OCI-M1 (cell line): ENCODE data around the gene TAC4.

Source experiments
- DNase-seq: peaks from one replicate; lab custom pipeline; 2025; lab: John Stamatoyannopoulos, UW

The TAC4 gene

DNA sequence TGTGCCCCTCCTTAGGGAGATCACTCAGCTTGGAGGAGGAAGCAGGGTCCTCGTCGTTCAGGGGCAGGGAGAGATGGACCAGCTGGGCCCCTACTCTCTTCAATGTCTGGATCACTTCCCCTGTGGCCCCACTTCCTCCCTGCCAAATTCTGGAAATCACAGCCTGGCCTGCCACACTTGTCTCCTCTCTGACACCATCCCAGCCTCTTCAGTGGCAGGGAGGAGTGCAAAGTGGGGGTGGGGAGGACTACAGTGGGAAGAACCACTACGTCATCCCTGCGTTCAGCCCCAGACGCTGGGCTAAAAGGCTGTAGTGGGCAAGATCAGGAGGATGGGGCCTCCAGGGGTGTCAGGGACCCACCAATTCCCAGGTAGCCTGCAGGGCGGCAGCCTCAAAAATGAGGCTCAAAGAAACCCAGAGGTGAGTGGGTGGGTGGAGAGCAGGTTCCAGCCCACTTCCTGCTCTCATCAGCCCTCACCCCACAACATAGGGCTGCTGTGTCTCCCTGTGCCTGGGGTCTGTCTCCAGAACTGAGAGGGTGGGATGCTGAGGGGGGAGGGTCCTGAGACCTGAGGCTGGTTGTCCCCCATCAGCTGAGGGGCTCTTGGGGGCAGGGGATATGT, 25.0 kb upstream of the TAC4 start:
- no peak for DNase-seq

DNA sequence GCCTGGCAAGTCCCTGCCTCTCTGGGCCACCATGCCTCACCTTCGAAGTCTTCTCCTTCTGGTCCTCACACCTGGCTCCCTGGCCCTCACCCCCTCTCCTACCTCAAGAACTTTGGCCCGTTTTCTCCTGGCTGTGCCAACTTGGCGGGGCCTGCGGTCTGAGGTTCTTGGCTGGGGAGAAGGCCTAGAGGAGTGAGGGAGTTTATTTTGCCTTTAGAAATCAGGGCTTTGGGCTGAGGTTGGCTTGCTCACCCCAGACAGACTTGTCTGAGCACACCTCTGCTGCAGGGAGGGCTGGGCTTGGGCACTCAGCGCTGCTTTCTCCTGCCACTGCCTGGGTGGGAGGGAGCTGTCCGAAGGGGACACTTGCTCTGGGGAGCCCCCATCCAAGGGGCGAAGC, 23.3 kb upstream of the TAC4 start:
- DNase-seq, result no peak

DNA sequence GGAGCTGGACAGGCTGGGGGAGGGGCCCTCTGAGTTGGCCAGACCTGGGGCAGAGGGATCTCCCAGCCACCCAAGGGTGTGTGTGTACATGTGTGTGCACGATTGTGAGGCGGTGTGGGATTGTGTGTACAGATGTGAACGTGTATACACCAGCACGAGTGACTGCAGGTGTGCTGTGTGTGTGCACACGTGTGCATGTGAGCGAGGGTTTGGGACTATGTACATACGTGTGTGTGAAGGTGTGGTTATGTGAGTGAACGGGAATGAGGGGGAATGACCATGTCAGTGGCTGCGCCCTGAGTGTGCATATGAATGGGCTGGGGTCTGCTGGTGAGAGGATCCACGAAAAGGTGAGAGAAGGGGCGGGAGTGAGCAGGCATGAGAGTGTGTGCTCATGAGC, 22.4 kb upstream of the TAC4 start:
- no peak for DNase-seq

DNA sequence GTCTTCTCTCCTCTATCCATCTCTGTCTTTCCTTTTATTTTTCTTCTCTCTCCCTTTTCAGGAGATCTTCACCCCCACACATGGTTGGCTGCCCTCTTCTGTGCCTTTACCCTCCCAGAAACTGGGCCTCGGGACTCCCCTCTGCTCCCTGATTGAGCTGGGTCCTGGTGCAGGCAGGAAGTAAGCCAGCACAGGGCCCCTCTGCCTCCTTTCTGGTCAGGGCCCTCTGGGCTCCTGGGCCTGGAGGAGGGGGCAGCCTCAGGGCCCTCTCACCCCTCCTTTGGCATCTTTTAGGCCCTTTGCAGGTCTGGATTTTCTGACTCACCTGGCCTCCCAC, 21.1 kb upstream of the TAC4 start:
- DNase-seq, result no peak

DNA sequence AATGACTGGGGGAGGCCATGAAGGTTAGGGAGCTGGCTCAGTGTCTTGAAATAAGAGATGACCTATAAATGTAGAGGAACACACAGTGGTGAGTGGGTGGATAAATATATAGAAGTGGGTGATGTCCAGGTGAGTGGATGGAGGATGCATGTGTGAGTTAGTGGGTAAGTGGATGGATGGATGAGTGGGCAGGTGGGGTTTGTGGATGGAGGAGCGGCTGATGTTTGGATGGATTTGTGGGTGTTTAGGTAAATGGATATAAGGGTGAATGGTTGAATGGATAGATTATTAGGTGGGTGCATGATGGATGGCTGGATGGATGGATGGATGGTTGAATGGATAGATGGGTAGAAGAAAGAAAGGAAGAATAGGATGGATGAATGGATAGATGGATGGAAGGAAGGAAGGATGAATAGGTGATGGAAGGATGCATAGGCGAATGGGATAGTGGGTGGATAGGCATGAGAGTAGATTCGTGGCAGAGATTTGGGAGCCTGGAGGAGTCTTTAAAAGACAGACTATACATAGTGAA, 19.1 kb upstream of the TAC4 start:
- no peak for DNase-seq

DNA sequence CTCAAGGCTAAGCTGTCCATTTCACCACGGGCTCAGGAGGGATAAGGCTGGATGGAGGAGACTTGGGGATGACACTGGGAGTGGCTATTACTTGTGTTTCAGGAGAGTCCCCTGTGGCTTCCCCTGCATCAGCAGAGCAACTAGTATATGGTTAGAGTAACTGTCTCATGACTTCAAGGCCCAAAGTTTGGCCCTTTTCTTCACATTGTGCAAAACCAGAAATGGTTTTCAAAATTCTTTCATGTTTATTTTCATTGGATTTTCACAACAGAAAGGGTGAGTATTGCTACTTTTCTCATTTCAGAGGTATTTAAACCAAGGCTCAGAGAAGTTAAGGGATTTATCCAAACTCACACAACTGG, 18.1 kb upstream of the TAC4 start:
- DNase-seq, result no peak

DNA sequence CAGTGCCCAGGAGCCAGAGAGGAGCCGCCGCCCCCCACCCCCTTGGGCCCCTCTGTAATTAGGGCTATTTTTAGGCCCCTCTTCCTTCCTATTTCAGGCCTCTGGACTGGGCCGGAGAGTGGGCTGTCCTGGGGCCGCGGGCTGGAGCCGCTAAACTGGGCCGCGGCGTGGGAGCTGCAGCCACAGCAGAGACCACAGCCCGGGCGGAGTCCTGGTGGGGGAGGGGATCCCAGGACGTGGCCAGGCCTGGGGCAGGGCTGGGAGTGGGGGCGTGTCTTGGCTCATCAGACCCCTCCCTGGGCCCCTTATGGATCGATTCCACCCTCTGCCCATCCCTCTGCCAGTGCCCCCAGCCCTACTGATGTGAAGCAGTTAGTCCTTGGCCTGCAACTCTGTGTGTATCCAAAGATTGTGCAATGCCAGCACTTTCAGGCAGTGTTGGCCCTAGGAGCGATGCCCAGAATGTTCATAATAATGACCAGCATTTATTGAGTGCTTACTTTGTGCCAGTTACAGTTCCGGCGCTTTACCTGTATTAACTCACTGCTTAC, 15.0 kb upstream of the TAC4 start:
- DNase-seq, result peak; percentile 54

DNA sequence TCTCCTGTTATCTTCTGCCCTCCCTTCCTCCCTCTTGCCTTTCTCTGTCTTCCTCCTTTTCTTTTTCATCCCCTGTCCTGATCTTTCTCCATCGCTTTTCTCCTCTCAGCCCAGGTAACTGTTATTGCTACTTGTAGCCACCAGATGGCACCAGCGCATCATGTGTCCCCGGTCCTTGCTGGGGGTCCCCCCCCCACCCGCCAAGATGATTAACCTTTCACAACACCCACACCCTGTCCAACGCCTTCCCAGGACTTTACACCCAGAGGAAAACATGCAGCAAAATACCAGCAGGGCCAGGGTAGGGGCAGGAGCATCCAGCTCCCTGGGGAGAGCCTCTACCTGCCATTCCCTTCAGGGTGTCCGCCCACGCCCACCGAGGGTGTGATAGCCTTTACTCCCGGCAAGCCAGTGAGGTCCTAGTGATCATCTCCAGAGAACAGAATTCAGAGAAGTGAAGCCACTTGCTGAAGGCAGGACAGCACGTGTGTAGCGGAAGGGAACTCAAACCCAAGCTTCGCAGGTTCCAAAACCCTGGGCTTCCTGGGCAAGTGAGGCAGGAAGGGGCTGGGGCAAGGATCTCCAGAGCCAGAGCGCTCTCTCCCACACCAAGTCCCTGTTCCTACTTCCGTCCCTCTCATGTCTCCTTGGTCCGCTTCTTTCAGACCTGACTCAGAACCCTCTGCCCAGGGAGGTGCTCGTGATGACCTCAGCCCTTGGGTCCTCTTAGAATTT, 13.4 kb upstream of the TAC4 start:
- DNase-seq, result peak; percentile 64

DNA sequence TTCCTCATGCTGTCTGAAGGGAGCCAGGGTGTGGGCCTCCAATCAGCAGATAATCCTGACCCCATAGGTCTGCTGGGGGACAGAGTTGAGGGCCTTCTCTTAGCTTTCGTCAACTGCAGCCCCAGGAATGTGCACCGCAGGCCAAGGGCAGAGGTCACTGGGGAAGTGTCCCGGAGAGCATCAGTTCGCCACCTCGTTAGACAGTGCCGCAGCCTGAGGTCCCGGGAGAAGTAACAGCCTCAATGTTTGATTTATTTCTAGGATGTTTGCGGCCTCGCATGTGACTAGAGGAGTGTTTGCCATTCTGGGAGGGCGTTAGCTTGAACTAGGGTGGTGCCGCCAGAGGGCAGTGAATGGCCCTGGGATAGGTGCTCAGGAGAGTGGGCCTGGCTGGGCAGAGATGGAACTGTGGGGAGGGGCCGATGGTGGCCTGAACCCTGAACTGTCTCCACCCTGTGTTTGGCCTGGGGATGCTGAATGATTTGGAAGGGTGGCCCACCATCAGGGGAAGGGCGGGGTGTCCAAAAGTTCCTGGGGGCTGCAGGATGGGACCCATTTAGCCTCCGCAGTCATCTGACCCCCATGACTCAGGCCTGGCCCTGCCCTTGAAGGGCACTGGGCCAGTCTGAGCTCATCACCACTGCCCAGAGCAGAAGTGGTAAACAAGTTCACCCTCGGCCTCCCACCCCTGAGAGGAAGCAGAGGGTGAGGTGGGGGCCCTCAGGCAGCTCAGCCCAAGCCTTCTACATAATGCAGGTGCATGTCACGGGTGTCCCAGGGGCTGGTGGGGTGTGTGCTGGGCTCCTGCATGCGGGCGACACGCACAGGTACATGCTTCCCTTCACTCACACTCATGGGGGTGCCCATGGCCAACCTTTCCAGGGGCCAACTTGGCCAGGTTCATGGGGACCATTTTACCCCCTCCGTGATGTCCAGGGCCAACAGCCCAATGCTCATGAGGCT, 12.4 kb upstream of the TAC4 start:
- DNase-seq, result peak; percentile 8

DNA sequence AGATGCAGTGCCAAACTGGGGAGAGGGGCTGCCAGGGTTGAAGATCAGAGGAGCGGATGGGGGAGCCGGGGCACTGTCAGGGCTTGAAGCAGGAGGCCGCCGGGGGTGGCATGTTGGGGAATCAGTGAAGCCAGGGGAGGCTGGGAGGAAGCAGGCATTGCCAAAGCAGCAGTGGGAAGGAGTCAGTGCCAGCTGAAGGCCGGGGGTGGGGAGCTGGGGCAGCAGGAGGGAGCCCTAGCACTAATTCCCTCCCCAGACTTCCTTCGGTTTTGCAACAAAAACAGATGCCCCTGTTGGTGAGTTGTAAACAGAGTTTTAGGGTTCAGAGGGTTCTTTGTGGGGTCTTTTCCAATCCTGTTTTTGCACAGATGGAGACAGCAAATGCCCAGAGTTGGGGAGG, 10.9 kb upstream of the TAC4 start:
- DNase-seq, result no peak

DNA sequence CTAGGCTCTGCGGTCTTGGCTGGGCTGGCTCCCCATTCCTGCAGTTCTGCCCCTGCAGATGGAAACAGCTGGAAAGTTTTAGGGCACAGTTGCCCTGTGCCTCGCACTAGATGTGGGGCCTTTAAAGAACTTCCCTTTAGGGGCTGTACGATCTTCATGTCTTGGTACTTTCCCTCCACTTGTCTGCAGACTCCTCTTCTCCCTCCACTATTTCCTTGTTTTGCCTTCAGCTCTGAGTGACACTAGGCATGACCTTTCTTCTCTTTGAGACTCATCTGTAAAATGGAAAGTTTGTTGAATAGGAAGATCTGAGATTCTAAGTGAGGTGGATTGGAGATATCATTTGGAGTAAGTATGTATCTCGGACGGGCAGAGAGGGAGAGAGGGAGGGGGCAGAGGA, 6.3 kb upstream of the TAC4 start:
- DNase-seq, result no peak

DNA sequence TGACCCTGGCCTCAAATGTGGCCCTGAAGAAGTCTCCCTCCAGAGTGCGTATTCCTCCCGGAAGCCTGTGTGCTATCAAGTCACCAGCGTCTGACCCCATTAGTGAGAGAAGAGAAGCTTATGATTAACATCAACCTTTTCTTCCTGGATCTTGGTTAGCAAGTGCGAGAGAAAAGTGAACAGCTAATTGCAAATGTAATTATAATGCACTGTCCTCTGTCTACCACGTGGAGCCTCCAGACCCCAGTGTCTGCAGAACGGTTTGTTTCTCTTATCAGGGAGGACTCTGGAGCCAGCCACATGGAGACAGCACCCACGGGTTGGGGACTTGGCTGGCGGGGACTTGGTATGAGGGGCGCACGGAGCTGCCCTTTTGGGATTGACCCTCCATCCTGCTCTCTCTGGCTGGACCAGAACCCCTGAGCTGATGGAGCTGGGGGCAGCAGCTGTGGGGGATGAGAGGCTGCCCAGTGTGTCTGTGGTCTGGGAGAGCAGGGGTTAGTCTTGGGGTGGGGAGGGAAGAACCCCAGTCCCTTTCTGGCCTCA, 5.7 kb upstream of the TAC4 start:
- DNase-seq, result no peak

DNA sequence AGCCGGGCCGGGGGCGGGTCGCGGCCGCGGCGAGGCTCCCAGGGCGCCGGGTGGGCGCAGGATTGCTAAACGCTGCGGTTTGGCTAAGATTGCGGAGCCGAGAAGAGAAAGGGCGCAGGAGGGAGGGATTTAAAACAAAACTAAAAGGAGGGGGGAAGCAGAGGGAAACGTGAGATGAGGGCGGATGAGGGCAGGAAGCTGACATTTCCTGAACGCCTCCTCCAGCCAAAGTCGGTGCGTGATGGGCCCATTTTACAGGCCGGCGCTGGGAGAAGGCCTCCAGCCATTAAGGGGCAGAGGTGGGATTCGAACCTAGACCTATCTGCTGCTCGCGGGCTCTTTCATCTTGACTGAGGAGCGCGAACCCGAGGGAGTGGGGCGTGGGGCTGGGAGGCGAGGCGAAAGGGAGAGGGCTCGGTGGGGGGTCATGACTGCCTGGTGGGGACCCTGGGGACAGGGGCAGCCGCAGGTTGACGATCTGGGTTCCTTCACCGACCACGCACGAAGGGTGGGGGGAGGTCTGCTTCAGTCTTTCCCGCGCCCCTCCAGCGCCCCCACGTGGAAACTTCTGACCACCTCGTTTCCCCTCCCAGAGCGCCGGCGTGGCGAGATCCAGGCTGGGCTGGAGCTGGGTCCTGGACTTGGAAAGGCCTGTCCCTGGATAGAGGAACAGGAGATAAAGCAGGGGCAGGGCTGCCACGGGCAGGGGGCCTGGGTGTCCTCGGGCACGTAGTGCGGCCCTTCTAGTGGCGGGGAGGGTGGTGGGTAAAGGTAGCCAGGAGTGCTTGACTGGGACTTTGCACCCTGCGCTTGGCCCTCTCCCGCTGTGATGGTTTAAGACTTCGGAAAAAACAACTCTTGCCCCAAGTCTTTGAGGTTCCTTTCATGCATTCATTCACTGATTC, 3.8 kb upstream of the TAC4 start:
- peak; percentile 74 for DNase-seq

DNA sequence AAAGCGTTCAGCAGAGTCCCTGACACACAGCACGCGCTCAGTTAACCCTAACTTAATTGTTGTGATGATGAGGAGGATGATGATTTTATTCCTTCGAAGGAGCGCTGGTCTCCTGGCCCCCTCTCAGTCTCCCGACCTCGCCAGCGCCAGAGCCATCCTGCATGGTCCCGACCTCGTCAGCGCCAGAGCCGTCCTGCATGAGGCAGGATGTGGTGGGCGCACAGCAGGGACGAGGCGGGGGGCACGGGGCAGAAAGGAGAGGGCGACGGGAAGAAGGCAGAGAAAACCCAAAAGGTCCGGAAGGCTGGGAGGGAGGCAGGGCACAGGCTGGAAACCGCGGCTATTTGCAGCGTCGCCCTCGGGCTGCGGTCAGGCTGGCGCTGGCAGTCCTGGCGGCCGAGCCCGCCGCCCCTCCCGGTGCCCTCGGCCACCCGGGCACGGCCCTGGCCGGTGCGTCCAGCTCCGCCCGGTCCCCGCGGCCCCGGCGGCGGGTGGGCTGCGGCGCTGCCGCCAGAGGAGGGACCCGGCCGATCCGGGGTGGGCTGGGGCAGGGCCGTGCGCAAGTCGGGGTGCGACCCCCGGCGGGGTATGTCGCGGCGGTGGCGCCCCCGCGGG, 3.0 kb upstream of the TAC4 start:
- no peak for DNase-seq

DNA sequence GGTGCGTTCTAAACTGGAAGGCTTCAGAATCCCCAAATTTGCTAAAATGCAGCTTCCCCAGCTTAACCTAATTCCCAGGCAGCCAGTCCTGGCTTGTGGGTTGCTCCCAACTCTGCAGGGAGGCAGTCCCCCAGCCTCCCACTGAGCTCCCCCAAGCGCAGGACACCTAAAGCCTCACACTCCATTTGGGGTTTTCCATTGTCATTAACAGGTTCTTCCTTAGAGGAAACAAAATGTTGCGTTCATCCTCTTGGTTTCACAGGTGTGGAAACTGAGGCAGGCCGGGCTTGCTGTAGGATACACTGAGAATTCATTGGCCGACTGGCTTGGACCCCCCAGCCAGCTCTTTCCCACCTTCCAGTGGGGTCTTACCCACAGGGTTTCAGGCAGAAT, 2.3 kb upstream of the TAC4 start:
- no peak for DNase-seq

DNA sequence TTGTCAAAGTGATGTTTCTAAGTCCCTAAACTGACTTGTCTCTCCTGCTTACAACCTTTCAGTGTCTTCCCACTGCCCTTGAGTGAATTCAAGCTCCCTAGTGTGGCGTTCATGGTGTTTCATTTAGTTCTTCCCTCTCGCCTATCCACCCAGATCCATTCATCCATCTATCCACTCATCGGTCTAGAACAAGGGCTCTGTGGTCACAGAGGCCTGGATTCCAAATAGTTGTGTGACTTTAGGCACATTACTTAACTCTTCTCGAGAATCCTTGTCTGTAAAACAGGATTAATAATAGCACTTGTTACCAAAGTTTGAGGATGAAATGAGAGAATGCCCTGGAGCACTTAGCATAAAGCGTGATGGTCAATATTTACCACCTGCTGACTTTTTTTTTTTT, 870 bp upstream of the TAC4 start:
- DNase-seq, result no peak

DNA sequence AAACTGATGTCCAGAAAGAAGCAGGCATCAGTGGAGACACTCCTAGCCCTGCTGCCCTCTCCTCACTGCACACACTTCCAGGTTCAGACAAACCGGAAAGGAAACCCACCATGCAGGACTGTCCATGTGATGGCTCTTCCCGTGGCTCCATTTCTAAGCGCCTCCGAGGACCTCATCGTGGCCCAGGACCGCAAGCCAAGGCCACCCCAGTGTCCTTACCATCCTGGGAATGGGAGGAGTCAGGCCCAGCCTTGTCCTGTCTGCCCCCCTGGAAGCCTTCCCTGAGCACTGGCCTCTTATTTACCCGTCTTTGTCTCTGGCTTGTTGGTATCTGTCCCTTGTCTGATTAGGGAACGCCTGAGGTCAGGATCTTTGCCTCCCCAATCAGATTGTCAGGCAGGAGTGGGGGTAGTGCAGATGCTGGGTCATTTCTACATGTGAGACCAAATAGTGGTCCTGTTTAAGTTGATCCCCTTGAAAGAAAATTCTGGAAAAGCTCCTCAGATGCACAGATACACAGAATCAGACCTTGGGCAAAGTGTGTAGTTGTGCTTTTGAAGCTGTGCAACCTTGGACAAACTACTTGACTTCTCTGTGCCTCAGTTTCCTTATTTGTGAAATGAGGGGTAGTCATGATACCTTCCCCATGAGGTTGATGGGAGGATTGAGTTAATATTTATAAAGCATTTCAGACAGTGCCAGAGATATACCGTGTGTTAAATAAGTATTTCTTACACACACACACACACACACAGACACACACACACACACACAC, 744 bp downstream of the TAC4 start:
- DNase-seq, result no peak

DNA sequence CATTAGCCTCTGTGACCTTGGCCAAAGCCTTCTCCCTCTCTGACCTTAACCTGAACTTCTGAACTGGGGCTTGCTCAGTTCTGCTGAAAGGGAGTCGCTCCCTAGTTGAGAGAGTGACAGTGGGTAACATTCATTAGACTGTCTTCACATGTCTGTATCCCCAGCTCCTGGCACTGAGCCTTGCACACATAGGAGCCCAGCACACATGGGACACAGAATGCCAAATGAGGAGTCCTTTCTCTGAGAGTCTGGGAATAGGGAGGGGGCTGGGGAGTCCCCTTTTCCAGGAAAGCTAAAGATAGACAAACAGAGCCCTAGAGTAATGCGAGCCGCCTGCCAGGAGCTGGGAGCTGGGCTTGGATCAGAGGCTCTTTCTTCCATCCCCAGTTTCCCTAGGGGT, 2.5 kb downstream of the TAC4 start:
- no peak for DNase-seq

DNA sequence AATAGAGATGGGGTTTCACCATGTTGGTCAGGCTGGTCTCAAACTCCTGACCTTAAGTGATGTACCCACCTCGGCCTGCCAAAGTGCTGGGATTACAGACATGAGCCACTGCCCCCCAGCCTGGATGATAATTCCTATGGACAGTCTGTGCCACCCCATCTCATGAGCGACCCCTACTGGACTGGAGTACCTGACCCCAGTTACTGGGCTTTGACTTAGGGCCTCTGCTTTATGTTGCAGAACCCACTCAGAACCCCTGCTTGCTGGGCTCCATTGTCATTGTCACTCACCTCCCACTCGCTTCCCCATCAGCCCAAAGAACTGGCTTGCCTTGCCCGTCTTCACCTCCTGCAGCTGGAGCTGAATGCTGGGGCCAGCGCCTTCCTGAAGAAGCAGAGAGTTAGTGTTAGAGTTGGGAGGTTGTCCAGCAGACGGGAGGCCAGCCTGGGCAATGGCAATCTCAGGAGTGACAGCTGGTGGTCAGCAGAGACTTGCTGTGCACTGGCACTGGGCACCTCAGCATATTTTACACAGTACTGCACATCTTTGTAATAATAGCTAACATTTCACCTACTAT, 4.0 kb downstream of the TAC4 start:
- DNase-seq, result peak; percentile 59

DNA sequence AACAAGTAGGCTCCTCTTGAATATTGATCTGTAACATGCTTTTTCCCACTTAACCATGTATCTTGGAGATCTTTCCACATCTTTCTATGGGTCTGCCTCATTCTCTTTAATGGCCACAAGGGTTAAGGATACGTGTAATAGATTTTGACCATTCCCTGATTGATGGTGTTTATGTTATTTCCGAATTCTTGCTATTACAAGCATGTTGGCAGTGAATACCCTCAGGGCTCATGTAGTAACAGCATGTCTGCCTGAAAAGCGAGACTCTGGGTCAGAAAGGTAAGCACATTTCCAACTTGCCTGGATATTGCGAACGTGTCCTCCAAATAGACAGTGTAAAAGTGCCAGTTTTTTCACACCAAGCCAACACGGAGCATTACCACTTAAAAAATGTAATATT, 5.0 kb downstream of the TAC4 start:
- DNase-seq, result no peak
